ENCODE measurements around the gene TBC1D2B. TPM values are rescaled to one million over a fixed set of nuclear protein-coding genes. Genes with fewer than 3 reads are reported as not detected.

Gene TBC1D2B
- 16.5 and 43.2 TPM in 2 replicates for total RNA-seq

DNA sequence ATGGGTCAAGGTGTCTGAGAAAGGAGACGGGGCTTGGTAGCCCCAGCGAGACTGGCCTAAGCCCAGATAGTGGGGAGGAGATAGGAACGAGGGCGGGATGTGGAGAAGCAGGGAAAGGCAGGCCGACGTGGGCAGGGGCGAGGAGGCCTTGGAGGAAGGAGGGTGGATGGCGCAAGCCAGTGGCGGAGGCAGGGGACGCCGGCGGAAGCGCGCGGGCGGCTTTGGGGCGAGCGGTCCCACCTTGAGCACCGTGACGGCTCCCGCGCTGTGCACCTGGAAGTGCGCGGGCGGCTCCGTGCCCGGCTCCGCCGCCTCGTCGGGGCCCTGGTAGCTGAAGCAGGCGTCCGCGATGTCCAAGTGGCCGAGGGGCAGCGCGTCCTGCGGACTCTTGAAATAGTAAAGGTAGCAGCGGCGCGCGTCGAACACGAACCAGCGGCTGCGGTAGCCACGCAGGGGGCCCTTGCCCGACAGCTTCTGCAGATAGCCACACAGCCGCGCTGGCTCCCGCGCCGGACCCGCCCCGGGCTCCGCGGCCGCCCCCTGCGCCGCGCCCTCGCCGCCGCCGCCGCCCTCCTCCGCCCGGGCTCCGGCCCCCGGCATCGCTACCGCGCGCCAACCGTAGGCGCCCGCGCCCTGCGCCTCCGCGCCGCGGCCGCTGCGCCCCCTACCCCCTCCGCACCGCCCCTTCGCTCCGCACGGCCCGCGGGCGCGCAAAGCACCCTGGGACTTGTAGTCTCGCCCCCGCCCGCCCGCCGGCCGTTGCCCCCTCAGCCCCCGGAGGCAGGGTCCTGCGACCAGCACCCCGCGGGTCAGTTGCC is at the start of gene TBC1D2B:
Gene TBC1D2B, minus strand, starts transcription at position 659 of the 818 bp plus-strand sequence. Its CDS starts 59 bp downstream, at position 600.

DNA sequence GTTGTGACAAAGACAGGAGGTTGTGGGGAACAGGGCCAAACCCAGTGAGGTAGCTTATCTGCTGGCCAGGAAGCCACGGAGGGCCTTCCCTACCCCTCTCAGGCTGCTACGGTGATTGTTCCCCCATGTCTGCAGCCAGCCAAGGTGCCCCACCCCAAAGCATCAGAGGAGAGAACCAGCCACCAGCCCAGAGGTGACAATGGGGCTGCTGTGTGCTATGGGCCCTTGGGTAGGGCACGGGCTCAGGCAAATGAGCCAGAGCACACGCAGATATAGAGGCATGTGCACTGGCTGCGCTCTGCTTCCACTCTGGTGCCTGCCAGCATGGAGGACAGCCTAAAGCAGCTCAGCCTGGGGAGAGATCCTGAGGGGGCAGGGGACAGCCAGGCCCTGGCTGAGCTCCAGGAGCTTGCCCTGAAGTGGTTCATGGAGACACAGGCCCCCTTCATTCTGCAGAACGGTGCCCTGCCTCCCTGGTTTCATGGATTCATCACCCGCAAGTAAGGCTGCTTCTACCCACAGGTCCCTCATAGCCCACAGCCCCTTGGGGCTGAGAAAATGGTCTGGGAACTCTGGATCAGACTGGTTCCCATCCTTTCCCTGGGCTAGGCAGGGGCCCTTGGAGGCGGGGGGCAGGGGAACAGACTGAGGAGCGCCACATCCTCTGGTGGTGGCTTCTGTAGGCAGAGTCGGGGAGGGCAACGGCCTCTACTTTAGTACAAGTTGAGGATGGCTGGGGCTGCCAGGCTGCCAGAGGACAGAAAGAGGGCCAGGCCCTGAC is 14.9 kb upstream of the TBC1D2B start, which contains the start of gene SH2D7:
Gene SH2D7, plus strand, starts transcription at position 301 of the 781 bp plus-strand sequence. Its CDS starts 24 bp downstream, at position 325.

Other genes starting within 250 kb of the TBC1D2B start
- gene SH2D7, start 14.8 kb upstream of the TBC1D2B start, total RNA-seq, result not detected in 2 replicates
- gene CIB2, start 53.7 kb upstream of the TBC1D2B start, total RNA-seq, result 0.97 and 2.4 TPM in 2 replicates
- 13.8 and 38.1 TPM in 2 replicates for gene IDH3A, start 71.7 kb upstream of the TBC1D2B start, total RNA-seq
- gene ACSBG1, start 156.9 kb upstream of the TBC1D2B start, total RNA-seq, result not detected in 2 replicates
- gene DNAJA4, start 186.9 kb upstream of the TBC1D2B start, total RNA-seq, result 1.9 and 7.3 TPM in 2 replicates
- gene SKIC8, start 221.9 kb upstream of the TBC1D2B start, total RNA-seq, result 66.5 and 73.3 TPM in 2 replicates